NOMO-1 treated with dmso at 0.1 percent for 144 hours (cell line): ENCODE results near the gene TRPV6.

Experiments
- DNase-seq: peaks from one replicate; lab custom pipeline; 2025; ENCODE audit not compliant: unreplicated experiment; lab: John Stamatoyannopoulos, UW

TRPV6 gene

DNA sequence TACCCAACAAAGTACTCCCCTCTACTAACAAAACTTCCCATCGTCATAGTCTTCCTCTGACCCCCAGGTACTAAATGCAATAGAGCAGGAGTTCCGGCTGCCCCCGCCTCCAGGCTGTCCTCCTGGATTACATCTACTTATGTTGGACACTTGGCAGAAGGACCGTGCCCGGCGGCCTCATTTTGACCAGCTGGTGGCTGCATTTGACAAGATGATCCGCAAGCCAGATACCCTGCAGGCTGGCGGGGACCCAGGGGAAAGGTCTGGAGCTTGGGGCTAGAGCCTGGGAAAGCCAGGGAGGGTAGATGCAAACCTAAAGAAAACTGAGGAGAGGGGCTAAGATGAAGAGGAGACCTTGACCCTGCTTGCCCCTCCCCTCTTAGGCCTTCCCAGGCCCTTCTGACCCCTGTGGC is 15.4 kb downstream of the TRPV6 start:
- no peak for DNase-seq

DNA sequence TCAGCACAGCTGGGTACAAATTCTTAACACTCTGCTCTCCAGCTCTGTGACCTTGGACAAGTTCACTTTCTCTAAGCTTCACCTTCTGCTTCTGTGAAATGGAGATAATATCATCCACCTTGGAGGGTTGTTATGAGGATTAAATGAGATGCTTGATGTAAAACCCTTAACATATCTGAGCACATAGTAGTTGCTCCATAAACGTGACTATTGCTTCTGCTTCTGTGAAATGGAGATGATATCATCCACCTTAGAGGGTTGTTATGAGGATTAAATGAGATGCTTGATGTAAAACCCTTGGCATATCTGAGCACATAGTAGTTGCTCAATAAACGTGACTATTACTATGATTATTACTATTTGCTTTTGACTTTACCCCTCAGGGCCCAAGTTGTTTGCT is 16.1 kb downstream of the TRPV6 start:
- no peak for DNase-seq

DNA sequence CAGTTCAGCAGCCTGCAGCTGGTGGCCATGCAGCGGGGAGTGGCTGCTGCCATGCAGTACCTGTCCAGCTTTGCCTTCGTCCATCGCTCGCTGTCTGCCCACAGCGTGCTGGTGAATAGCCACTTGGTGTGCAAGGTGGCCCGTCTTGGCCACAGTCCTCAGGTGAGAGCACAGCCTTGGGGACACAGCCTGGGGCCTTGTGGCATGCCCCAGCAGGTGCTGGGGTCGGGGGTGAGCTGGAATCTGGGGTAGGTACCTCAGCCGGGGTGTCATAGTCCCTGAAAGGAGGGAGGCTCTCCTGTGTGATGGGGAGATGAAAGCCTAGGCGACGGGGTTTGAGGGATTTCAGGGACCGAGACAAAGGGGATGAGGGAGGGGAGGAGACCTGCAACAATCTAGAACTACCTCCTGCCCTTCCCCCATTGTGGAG is 16.5 kb downstream of the TRPV6 start:
- DNase-seq: no peak

DNA sequence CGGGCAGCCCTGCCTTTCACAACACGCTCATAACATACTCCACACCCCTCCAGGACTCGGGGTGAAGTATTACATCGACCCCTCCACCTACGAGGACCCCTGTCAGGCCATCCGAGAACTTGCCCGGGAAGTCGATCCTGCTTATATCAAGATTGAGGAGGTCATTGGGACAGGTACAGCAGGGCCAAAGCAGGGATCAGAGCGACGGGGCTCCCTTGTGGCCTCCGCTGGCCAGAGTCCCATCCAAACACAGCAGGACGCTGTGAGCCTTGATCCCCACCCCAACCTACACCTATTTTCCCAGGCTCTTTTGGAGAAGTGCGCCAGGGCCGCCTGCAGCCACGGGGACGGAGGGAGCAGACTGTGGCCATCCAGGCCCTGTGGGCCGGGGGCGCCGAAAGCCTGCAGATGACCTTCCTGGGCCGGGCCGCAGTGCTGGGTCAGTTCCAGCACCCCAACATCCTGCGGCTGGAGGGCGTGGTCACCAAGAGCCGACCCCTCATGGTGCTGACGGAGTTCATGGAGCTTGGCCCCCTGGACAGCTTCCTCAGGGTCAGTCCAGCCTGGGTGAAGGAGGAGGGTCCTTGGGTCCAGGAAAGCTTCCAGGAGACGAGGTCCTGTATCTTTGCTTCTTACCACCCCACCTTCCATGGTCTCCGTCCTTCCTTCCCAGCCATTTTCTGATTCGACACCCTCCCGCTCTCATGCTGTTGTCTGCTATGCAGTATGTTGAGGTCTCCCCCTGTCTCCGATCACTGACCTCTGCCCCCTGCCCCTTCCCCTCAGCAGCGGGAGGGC is 17.2 kb downstream of the TRPV6 start:
- DNase-seq: no peak

DNA sequence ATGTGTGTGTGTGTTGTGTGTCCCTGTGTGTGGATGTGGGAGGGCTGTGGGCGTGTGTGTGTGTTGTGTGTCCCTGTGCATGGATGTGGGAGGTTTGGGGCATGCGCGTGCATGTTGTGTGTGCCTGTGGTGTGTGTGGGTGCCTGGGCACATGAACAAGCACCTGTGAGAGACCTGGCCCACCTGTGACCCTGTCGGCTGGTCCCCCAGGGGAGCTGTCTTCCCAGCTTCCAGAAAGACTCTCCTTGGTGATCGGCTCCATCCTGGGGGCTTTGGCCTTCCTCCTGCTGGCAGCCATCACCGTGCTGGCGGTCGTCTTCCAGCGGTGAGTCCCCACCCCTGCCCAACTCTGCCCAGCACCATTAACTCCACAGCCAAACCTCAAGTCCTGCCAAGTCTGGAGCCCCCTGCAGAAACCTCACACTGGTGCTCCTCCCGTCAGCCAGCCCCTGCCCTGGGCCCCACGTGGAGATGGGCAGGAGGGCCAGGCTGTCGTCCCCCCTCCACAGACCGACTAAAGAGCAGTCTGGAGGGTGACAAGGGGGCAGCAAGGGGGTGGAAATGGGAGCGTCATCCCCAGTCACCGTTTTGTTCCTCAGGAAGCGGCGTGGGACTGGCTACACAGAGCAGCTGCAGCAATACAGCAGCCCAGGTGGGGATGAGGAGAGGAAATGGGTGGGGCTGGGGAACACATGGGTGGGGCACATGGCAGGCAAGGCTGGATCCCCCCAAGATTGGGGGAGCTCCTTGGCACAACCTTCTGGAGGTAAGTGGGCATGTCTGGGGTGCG is 18.0 kb downstream of the TRPV6 start:
- DNase-seq: no peak

DNA sequence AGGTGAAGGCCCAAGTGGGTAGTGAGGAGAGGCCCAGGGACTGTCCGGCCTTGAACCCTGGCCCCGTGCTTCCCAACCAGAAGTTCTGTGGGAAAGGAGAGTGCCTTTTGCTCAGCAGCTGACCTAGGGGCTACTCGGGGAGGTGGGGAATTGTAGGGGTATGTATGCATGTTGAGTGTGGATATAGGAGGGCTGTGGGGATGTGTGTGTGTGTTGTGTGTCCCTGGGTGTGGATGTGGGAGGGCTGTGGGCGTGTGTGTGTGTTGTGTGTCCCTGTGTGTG is 18.5 kb downstream of the TRPV6 start:
- DNase-seq: no peak

DNA sequence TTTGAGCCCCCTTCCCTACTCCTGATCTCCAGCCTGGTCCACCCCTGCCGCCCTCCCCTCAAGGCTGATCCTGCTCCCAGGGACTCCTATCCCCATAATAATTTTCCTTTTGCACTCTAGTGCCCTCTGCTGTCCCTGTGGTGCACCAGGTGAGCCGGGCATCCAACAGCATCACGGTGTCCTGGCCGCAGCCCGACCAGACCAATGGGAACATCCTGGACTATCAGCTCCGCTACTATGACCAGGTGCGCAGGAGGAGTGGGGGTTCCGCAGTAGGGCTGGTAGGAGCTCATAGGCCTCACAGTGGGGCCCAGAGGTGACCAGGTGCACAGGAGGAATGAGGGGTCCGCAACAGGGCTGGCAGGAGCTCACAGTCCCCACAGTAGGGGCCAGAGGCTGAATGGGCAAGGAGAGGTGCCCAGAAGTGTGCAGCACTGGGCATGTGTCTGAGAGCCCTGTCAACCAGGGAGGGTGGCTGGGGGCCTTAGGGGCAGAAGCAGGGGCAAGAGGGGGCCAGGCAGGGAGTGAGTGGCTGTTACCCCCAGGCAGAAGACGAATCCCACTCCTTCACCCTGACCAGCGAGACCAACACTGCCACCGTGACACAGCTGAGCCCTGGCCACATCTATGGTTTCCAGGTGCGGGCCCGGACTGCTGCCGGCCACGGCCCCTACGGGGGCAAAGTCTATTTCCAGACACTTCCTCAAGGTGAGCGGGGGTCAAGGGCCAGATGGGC is 19.0 kb downstream of the TRPV6 start:
- DNase-seq: no peak

DNA sequence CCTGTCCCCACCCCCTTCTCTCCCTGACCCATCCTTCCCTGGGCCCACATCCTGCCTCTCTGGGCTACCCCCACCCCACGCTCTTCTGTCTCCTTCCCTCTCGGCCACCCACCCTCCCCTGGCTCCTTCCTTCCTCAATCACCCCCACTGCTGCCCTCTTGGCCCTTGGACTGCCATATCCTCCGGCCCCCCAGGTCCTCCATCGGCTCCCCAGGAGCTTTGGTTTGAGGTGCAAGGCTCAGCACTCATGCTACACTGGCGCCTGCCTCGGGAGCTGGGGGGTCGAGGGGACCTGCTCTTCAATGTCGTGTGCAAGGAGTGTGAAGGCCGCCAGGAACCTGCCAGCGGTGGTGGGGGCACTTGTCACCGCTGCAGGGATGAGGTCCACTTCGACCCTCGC is 19.8 kb downstream of the TRPV6 start:
- no peak for DNase-seq

DNA sequence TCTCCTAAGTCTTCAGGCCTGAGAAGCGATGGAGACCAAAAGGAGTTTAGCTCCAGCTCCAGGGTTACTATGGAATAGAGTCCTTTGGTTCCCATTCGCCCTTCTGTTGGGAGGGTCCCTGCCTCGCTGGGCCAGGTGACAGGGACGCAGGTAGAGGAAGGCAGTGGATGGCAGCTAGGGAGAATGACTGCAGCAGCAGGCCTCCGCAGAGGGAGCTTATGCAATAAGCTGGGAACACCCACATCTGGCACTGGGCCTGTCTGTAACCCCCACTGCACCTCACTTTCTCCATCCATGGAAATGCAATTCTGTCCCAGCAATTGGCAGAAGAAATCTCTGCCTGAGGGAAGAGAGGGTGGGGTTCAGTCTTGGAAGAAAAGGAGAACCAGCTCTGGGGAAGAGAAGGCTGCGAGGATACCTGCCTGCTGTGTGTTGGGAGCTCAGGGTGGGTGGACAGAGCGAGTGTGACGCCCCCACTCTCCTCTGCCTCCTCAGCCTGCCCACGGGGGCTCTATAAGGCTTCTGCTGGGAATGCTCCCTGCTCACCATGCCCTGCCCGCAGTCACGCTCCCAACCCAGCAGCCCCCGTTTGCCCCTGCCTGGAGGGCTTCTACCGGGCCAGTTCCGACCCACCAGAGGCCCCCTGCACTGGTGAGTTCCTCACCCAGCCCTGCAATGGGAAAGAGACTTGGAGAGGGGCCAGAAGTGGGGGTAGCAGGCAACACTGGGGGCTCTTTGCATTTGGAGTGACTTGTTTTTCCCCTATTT is 20.4 kb downstream of the TRPV6 start:
- DNase-seq: no peak

DNA sequence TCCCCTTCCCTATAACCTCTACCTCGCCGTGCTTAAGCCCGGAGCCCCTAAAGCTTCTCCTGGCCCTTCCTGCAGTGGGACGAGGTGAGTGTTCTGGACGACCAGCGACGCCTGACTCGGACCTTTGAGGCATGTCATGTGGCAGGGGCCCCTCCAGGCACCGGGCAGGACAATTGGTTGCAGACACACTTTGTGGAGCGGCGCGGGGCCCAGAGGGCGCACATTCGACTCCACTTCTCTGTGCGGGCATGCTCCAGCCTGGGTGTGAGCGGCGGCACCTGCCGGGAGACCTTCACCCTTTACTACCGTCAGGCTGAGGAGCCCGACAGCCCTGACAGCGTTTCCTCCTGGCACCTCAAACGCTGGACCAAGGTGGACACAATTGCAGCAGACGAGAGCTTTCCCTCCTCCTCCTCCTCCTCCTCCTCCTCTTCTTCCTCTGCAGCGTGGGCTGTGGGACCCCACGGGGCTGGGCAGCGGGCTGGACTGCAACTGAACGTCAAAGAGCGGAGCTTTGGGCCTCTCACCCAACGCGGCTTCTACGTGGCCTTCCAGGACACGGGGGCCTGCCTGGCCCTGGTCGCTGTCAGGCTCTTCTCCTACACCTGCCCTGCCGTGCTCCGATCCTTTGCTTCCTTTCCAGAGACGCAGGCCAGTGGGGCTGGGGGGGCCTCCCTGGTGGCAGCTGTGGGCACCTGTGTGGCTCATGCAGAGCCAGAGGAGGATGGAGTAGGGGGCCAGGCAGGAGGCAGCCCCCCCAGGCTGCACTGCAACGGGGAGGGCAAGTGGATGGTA is 21.5 kb downstream of the TRPV6 start:
- no peak for DNase-seq

DNA sequence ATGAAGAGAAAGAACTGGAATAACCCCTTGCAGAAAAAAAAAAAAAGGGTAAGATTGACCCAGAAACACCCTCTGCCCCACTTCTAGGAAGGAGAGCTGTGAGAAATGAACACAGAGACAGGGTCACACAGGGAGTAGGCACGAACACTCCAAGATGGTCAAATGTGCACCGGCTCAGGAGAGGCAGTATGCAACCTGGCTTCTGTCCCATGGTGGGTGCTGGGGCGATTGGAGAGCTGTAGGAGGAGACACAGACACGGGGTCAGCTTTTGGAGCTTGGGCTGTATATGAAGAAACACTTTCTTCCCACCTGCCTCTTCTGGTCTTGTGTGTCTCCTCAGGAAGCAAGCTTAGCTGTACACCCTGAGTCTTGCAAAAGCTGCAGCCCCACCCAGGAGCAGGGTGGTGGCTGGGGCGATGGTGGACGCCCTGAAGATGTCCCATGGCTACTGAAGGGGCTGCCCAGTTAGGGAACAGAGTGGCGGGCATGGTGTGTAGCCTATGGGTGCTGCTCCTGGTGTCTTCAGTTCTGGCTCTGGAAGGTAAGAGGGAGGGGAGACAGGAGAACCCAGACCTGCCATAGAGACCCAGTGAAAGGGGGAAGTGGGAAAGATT is 22.7 kb downstream of the TRPV6 start:
- no peak for DNase-seq

DNA sequence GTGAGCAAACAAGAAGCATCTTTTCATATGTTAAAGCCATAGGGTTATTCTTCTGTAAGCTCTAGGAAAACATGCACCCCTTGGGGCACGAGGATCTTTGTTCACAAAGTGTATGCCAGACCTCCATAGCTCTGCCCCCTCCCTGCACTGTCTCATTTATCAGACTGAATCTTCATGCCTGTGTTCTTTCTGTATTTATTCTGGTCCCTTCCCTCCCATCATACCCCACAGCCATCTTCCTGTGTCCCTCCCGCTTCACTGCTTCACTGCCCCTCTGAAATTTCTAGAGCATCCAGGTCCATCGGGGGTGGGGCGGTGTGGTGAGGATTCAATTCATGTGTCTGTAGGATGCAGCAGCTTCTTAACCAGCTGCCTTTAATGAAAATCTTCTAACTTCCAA is 23.2 kb downstream of the TRPV6 start:
- no peak for DNase-seq

DNA sequence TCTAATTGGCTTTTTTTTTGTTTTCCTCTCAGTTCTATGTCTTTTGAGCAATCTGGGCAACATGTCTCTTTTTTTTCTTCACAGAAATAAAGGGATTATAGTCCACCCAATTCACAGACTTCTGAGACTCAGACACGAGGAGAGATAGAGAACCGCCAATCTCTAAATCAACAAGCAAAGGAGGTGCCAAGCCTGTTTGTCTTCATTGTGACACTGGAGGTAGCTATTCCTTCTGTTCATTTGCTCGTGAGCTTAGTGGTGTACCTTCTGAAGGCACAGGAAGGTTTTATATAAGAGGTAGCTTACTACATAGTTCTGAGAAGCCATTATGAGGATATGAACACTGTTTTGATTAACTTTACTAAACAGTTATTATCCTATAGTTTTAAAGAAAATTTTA is 24.6 kb downstream of the TRPV6 start:
- DNase-seq: no peak

DNA sequence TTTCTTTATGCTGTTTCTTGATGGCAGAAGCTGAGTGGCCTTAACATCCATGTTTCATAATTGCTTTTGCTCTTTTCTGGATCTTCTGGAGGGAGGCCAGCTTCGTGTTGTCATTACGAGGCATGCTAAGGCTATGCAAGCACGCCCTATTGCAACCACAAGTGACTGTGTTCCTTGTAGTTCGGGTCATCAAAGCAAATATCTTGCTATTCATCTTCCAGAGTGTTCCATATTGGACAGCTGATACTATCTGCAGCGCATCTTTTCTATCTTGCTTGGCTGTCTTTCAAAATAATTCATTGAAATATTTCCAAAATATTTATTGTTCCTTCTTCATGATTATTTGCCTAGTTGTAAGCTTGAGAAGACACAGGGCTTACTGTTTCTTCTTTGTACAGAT is 25.7 kb downstream of the TRPV6 start:
- DNase-seq: no peak

DNA sequence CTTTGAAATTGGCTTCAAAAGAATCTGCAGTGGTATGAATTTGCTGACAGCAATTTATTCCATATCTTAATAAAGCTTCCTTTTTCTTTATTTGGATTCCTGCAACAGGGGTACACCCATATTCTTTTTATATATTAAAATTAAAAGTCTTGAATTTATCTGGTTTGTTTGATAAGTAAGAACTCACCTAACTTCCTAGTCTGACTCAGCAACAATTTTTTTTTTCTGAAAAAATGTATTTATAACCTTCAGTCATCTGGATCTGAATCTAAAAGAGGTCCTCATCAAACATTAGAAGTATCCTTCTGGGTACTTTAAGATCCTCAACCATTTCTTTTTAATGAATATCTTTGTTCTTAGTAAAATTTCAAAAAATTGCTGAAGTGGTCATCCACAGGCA is 26.1 kb downstream of the TRPV6 start:
- DNase-seq: no peak

DNA sequence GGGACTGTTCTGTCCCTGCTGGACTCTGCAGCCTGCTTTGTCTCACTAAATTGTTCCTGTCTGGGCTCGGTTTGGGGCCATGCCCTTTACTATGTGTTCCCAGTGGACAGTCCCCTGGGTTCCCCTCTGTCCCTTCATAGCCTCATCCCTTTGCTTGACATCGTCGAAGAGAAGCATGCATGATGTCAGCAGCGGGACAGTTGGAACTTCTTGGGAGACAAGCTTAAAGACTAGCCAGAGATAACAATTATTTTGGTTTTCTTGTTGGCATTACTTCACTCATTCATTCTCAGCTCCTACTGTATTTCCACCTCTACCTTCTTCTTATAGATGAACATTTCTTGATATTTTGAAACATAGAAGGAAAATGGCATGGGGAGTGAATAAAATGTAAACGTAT is 27.9 kb downstream of the TRPV6 start:
- no peak for DNase-seq

DNA sequence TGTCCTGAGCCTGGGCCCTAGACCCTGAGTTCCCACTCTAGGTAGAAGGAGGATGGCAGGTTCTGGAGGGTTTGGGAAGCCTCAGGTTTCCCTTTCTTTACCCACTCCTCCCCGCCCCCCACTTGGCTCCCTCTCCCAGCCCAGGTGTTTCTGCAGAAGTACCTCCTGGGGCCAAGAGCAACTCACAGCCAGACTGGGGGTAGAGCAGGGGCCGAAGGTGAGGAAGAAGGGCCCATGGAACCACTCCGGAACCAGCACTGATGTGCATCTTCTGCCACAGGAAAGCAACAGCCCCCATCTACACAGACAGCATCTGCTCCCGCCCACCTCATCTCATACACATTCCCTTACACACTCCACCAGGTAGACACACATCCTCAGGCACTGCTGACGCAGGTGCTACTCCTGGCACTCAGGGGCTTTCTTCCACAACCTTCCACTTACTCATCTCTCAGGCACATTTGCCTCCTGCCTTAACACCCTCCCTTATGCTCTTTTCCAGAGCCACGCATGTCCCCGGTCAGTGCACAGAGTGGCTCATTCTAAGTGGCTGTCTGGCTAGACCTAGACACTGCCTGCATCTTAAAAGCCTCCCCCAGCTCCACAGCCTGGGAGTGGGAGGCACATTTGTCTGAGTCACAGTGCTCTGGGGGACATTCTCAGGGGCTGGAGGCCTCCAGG is 28.8 kb downstream of the TRPV6 start:
- DNase-seq: no peak

DNA sequence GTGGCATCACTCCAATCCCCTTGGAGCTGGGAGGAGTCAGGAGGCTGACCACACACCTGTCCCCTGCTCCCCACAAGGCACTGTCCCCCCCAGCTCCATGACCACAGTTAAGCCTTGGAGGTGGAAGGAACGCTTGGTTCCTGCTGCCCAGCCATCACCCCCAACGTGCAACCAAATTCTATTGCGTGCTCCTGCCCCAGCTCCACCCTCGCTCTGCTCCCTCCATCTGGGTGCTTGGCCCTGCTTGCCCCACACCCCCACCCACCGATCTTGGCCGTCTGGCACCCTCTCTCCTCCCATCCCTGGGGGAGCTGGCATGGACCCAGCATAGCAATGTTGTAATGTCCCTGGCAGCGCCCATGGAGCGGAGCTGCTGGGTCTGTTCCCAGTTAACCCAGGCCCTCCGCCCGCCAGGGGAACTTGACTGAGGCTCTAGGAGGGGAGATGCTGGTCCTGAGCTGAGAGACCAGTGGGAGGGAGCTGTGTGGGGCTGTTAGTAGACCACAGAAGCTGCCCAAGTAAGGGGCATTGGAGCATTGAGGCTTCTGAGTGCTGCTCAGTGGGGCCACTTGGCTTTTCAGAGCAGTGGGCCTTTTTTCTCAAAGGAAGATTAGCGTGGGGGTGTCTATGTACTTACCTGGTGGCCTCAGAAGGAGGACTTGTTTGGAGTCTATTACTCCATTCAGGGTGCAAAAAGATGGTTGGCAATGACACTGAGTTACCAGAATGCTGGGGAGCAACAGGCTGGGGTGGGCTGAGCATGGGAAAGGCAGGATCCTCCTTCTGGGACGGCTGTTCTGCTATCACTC is 29.6 kb downstream of the TRPV6 start:
- DNase-seq: no peak
